ENCODE data around the gene RFTN2. TPM values are rescaled to one million over a fixed set of nuclear protein-coding genes. Genes with fewer than 3 reads are reported as not detected.

Gene RFTN2
- total and polyA plus RNA-seq, 2 of the 13 experiments (the other 11 are each of a cell fraction or from before 2014, with no cell fraction given) = not detected

DNA sequence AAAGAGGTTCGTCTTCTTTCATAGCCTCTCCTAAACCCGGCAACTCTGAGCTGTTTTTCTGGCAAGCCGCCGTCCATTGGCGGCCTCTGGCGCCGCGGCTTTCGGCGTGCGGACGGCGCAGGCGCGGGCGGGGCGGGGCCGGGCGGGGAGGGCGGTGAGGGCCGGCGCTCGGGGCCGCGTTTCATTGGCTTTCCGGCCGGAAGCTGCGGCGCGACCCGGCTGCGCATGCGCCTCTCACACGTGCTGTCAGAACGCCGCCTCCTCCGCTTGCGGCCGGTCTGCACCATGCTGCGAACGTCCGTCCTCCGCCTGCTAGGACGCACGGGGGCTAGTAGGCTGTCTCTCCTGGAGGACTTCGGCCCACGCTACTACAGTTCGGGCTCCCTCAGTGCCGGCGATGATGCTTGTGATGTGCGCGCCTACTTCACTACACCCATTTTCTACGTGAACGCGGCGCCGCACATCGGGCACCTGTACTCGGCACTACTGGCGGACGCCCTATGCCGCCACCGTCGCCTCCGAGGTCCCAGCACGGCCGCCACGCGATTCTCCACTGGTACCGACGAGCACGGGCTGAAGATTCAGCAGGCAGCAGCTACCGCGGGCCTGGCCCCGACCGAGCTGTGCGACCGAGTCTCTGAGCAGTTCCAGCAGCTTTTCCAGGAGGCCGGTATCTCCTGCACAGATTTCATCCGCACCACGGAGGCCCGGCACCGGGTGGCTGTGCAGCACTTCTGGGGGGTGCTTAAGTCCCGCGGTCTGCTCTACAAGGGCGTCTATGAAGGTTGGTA is 29.9 kb upstream of the RFTN2 start, which contains the start of gene MARS2 (continued):
- no peak for TF ChIP-seq BRD4 (CRISPR knock-in tag; IDR thresholded peaks at IDR 0.05)
- TF ChIP-seq, protein P1, sequence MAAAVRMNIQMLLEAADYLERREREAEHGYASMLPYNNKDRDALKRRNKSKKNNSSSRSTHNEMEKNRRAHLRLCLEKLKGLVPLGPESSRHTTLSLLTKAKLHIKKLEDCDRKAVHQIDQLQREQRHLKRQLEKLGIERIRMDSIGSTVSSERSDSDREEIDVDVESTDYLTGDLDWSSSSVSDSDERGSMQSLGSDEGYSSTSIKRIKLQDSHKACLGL (CRISPR knock-in tag; IDR thresholded peaks at IDR 0.05) = peak; percentile 97
- TF ChIP-seq NFIC (IDR thresholded peaks at IDR 0.05; ENCODE audit: low read length) = no peak
- TF ChIP-seq SOX6 (IDR thresholded peaks at IDR 0.05) = no peak
- peak; percentile 69 for TF ChIP-seq SOX6 (CRISPR knock-in tag; IDR thresholded peaks at IDR 0.05)
- TF ChIP-seq RBM39 (IDR thresholded peaks at IDR 0.05; ENCODE audit: low read depth, low read length, poor library complexity, severe bottlenecking) = no peak
- peak; percentile 76 for TF ChIP-seq ESRRA (CRISPR knock-in tag; IDR thresholded peaks at IDR 0.05; ENCODE audit: low read depth)
- peak; percentile 91; the same call in 1 of the 2 replicates for TF ChIP-seq KAT7 (CRISPR knock-in tag; IDR thresholded peaks at IDR 0.05; ENCODE audit: borderline replicate concordance)
- TF ChIP-seq MXI1 (IDR thresholded peaks at IDR 0.05; ENCODE audit: borderline replicate concordance, low read depth, low read length) = peak; percentile 99
- no peak for TF ChIP-seq ELK4 (CRISPR knock-in tag; IDR thresholded peaks at IDR 0.05; ENCODE audit: borderline replicate concordance)
- TF ChIP-seq ZNF263 (CRISPR knock-in tag; IDR thresholded peaks at IDR 0.05) = no peak
- TF ChIP-seq ZC3H4 (CRISPR knock-in tag; IDR thresholded peaks at IDR 0.05; ENCODE audit: borderline replicate concordance) = no peak
- TF ChIP-seq SRSF9 (IDR thresholded peaks at IDR 0.05; ENCODE audit: borderline replicate concordance, insufficient read depth, low read depth, low read length, poor library complexity, severe bottlenecking) = no peak
- no peak for TF ChIP-seq KDM6A (CRISPR knock-in tag; IDR thresholded peaks at IDR 0.05; ENCODE audit: low read depth)
- TF ChIP-seq NFATC3 (CRISPR knock-in tag; IDR thresholded peaks at IDR 0.05) = no peak
- TF ChIP-seq, protein P2, sequence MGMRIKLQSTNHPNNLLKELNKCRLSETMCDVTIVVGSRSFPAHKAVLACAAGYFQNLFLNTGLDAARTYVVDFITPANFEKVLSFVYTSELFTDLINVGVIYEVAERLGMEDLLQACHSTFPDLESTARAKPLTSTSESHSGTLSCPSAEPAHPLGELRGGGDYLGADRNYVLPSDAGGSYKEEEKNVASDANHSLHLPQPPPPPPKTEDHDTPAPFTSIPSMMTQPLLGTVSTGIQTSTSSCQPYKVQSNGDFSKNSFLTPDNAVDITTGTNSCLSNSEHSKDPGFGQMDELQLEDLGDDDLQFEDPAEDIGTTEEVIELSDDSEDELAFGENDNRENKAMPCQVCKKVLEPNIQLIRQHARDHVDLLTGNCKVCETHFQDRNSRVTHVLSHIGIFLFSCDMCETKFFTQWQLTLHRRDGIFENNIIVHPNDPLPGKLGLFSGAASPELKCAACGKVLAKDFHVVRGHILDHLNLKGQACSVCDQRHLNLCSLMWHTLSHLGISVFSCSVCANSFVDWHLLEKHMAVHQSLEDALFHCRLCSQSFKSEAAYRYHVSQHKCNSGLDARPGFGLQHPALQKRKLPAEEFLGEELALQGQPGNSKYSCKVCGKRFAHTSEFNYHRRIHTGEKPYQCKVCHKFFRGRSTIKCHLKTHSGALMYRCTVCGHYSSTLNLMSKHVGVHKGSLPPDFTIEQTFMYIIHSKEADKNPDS (CRISPR knock-in tag; IDR thresholded peaks at IDR 0.05) = no peak; the same call in 1 of the 2 replicates
- TF ChIP-seq FUBP1 (CRISPR knock-in tag; IDR thresholded peaks at IDR 0.05; ENCODE audit: borderline replicate concordance) = no peak
- peak; percentile 70 to 83 for TF ChIP-seq HMGXB4 (CRISPR knock-in tag; IDR thresholded peaks at IDR 0.05; ENCODE audit: borderline replicate concordance in 1 of 2, low read depth in 1 of 2)
- TF ChIP-seq IKZF4 (CRISPR knock-in tag; IDR thresholded peaks at IDR 0.05; ENCODE audit: borderline replicate concordance, low read depth, not compliant biosample characterization) = peak; percentile 56
- TF ChIP-seq RAD21 (CRISPR knock-in tag; IDR thresholded peaks at IDR 0.05) = peak; percentile 17; the same call in 1 of the 2 replicates

Data from HepG2 (cell line).